Gastrocnemius medialis (tissue), 4 donors: Measurements from ENCODE around the gene HPN. TPM values are rescaled to one million over a fixed set of nuclear protein-coding genes. Genes with fewer than 3 reads are reported as not detected.

Experiments
- ATAC-seq, 2 donors: fragments of 150-250 bp; one replicate each; pipeline ENCODE4 v1.9.1; 2016
- DNase-seq, 2 donors: peaks; one replicate each; pipeline ENCODE4 v3.0.0-alpha.2; 2019
- H3K27ac ChIP-seq, 4 donors: fragments of 200-600 bp; sonication (generic); 1 replicate in 1 of 4; 2 replicates in 3 of 4; pipeline ENCODE4 v1.5.1; 2016 to 2018; ENCODE audit warnings: mild to moderate bottlenecking in 2 of 4, moderate library complexity in 1 of 4
- H3K27me3 ChIP-seq, 3 donors: fragments of 200-600 bp; sonication (generic) in 2 of 3; 1 replicate in 1 of 3; 2 replicates in 2 of 3; pipeline versions ENCODE4 v1.5.1 to v1.6.0; 2016 to 2019; ENCODE audit warnings: mild to moderate bottlenecking in 1 of 3, moderate library complexity in 1 of 3
- H3K36me3 ChIP-seq, 2 donors: fragments of 200-600 bp; sonication (generic) in 1 of 2; one replicate each; pipeline ENCODE4 v1.5.1; 2017 to 2018
- H3K4me1 ChIP-seq, 2 donors: fragments of 200-600 bp; sonication (generic) in 1 of 2; one replicate each; pipeline ENCODE4 v1.5.1; 2016 to 2017; ENCODE audit warnings: mild to moderate bottlenecking in 2 of 2
- H3K4me3 ChIP-seq, 4 donors: fragments of 200-600 bp; sonication (generic) in 3 of 4; 1 replicate in 1 of 4; 2 replicates in 3 of 4; pipeline ENCODE4 v1.5.1; 2016 to 2019; ENCODE audit warnings: mild to moderate bottlenecking in 2 of 4
- H3K9me3 ChIP-seq, 3 donors: fragments of 200-600 bp; sonication (generic) in 2 of 3; 1 replicate in 1 of 3; 2 replicates in 2 of 3; pipeline ENCODE4 v1.5.1; 2016 to 2019
- CTCF ChIP-seq, 5 experiments: fragments of 450-650 bp in 3 of 5; fragments of 200-600 bp in 2 of 5; sonication (generic) in 2 of 5; IDR thresholded peaks in 4 of 5; conservative IDR thresholded peaks in 1 of 5; 1 replicate in 4 of 5; 2 replicates in 1 of 5; pipeline ENCODE4 v1.5.1; 2016 to 2019; ENCODE audit warnings: antibody characterized with exemption in 5 of 5, mild to moderate bottlenecking in 3 of 5, moderate library complexity in 3 of 5
- POLR2A ChIP-seq, 2 donors: fragments of 450-650 bp; IDR thresholded peaks; one replicate each; pipeline ENCODE4 v1.6.1; 2017; ENCODE audit warnings: antibody characterized with exemption in 2 of 2, mild to moderate bottlenecking in 2 of 2, moderate library complexity in 2 of 2
- in situ Hi-C, 4 donors: fragments of 200-750 bp; cut with MboI; loops; one replicate each; pipeline versions ENCODE4 v1.15.0 to v1.8.0; 2017; ENCODE audit warnings: low sequenced_read_pairs in 4 of 4
- intact Hi-C: fragments of 100-400 bp; cut with DNase I; formaldehyde crosslinking; loops from one replicate; pipeline ENCODE4 v1.15.1; 2023; ENCODE audit warnings: low total_unique reads
- total RNA-seq, 4 donors: library from RNA; depleted of rRNA; stranded (reverse); fragments of >200 nt; gene quantifications; one replicate each; pipeline versions ENCODE4 v1.1.0 to v1.2.3, GENCODE V29; 2016

The HPN gene
- total RNA-seq, 4 donors from 2014 or later = 9.1 to 24.0 (median 17.1) TPM

GRCh38 chr19:35073941-35074340 lies 32.4 kb downstream of the HPN start:
- ATAC-seq (no peak), DNase-seq (no peak)
- Histone ChIP-seq H3K4me1 (peaks cover under 1 to 7% of the 10 kb centered on the region in 2 donors), H3K4me3 (no peak overlapping the region), H3K27ac (no peak overlapping the region), H3K27me3 (no peaks in the 10 kb centered on the region), H3K9me3 (no peaks in the 10 kb centered on the region), H3K36me3 (no peaks in the 10 kb centered on the region)
- intact Hi-C loops = no loop called here
- TF ChIP-seq CTCF (IDR thresholded peaks at IDR 0.05 in 4 of 5, conservative IDR thresholded peaks at IDR 0.05 in 1 of 5) (no peak), POLR2A (IDR thresholded peaks at IDR 0.05) (no peak)
- in situ Hi-C loops = no loop called here

GRCh38 chr19:35074426-35075201 lies 33.1 kb downstream of the HPN start:
- no peak for DNase-seq

GRCh38 chr19:35075202-35076025 lies 33.9 kb downstream of the HPN start:
- no peaks in the 10 kb centered on the region for H3K9me3 ChIP-seq
- DNase-seq (no peak), ATAC-seq (no peak)
- H3K4me1 ChIP-seq = no peaks in the 10 kb centered on the region
- no peaks in the 10 kb centered on the region for H3K36me3 ChIP-seq
- H3K27ac ChIP-seq = no peak overlapping the region
- TF ChIP-seq CTCF (IDR thresholded peaks at IDR 0.05 in 4 of 5, conservative IDR thresholded peaks at IDR 0.05 in 1 of 5) (no peak), POLR2A (IDR thresholded peaks at IDR 0.05) (no peak)
- in situ Hi-C loops (no loop called here), intact Hi-C loops (no loop called here)
- H3K4me3 ChIP-seq = no peak overlapping the region
- H3K27me3 ChIP-seq = no peaks in the 10 kb centered on the region

More at GRCh38 chr19:35074426-35075201, 33.1 kb downstream of the HPN start:
- intact Hi-C loops = no loop called here
- no peak overlapping the region for H3K27ac ChIP-seq
- in situ Hi-C loops = no loop called here
- no peaks in the 10 kb centered on the region for H3K27me3 ChIP-seq
- no peaks in the 10 kb centered on the region for H3K9me3 ChIP-seq
- ATAC-seq = no peak
- no peak overlapping the region for H3K4me3 ChIP-seq
- H3K4me1 ChIP-seq = no peaks in the 10 kb centered on the region
- H3K36me3 ChIP-seq = no peaks in the 10 kb centered on the region
- TF ChIP-seq CTCF (IDR thresholded peaks at IDR 0.05 in 4 of 5, conservative IDR thresholded peaks at IDR 0.05 in 1 of 5) (no peak), POLR2A (IDR thresholded peaks at IDR 0.05) (no peak)

GRCh38 chr19:35076026-35076370 lies 34.5 kb downstream of the HPN start:
- Histone ChIP-seq H3K27me3 (no peaks in the 10 kb centered on the region), H3K9me3 (no peaks in the 10 kb centered on the region), H3K27ac (no peak overlapping the region), H3K4me3 (no peak overlapping the region), H3K4me1 (no peaks in the 10 kb centered on the region), H3K36me3 (no peaks in the 10 kb centered on the region)
- no peak for ATAC-seq
- TF ChIP-seq CTCF (IDR thresholded peaks at IDR 0.05 in 4 of 5, conservative IDR thresholded peaks at IDR 0.05 in 1 of 5) = no peak
- TF ChIP-seq POLR2A (IDR thresholded peaks at IDR 0.05) = no peak
- no peak for DNase-seq
- intact Hi-C loops (no loop called here), in situ Hi-C loops (no loop called here)
